ENCODE data around the gene ALPP.
"Not testable (repeated sequence)": the region's sequence is repeated elsewhere in the genome, so short reads cannot be mapped to it uniquely, and the experiment has no call there.

The ALPP gene

GRCh38 chr2:232336981-232337720 lies 41.4 kb upstream of the ALPP start:
- H3K4me3 ChIP-seq (ENCODE audit: low read depth, low read length) = no peak overlapping the region
- DNase-seq (ENCODE audit: low read depth, low spot score) = no peak
- no peak for TF ChIP-seq CTCF (IDR thresholded peaks at IDR 0.05; ENCODE audit: insufficient read depth, low read length, missing control alignments)
- ChIA-PET POLR2A (no interaction called here), CTCF (interaction anchor here (1.1 to 4.6 kb wide), 6 partner anchors 12 to 431 kb away, joined by 3 to 46 read pairs (median 17); no protein-coding TSS in a partner anchor)

GRCh38 chr2:232338094-232338758 lies 40.3 kb upstream of the ALPP start:
- CTCF ChIA-PET = interaction anchor here (4.6 kb wide), 1 partner anchor 102 kb away, joined by 46 read pairs; no protein-coding TSS in a partner anchor
- POLR2A ChIA-PET; H3K4me3 ChIP-seq (ENCODE audit: low read depth, low read length); DNase-seq (ENCODE audit: low read depth, low spot score): not testable (repeated sequence)

- no peak overlapping the region for H3K4me3 ChIP-seq (ENCODE audit: low read depth, low read length)
- CTCF ChIA-PET = interaction anchor here (1.0 kb wide), 1 partner anchor 101 kb away, joined by 3 read pairs; no protein-coding TSS in a partner anchor
- no peak for DNase-seq (ENCODE audit: low read depth, low spot score)
- POLR2A ChIA-PET = no interaction called here
- no peak for TF ChIP-seq CTCF (IDR thresholded peaks at IDR 0.05; ENCODE audit: insufficient read depth, low read length, missing control alignments)
These were observed 39.8 kb upstream of the ALPP start for GRCh38 chr2:232338759-232339106.

GRCh38 chr2:232339121-232340081 lies 39.1 kb upstream of the ALPP start:
- CTCF ChIA-PET = interaction anchor here (0.9 to 1.7 kb wide), 5 partner anchors 11 to 102 kb away, joined by 3 to 7 read pairs (median 3); no protein-coding TSS in a partner anchor
- POLR2A ChIA-PET = no interaction called here
- no peak for TF ChIP-seq CTCF (IDR thresholded peaks at IDR 0.05; ENCODE audit: insufficient read depth, low read length, missing control alignments)
- DNase-seq (ENCODE audit: low read depth, low spot score) = no peak
- H3K4me3 ChIP-seq (ENCODE audit: low read depth, low read length) = no peak overlapping the region

GRCh38 chr2:232340171-232340935 lies 38.2 kb upstream of the ALPP start:
- ChIA-PET CTCF (interaction anchor here (0.9 to 1.8 kb wide), 9 partner anchors 10 to 440 kb away, joined by 3 to 7 read pairs (median 3); no protein-coding TSS in a partner anchor), POLR2A (interaction anchor here (0.6 kb wide), 1 partner anchor 43 kb away, joined by 3 read pairs; no protein-coding TSS in a partner anchor)
- no peak for DNase-seq (ENCODE audit: low read depth, low spot score)
- no peak for TF ChIP-seq CTCF (IDR thresholded peaks at IDR 0.05; ENCODE audit: insufficient read depth, low read length, missing control alignments)
- H3K4me3 ChIP-seq (ENCODE audit: low read depth, low read length) = no peak overlapping the region
